ENCODE data around the gene YAF2.

Gene YAF2

GRCh38 chr12:42273706-42274105, 35.7 kb upstream of the YAF2 start:
- H3K9me3 ChIP-seq (ENCODE audit: low read length): no peaks in the 10 kb centered on the region
- H3K4me3 ChIP-seq (ENCODE audit: low read depth, low read length, poor library complexity, severe bottlenecking): no peak overlapping the region
- H3K36me3 ChIP-seq (ENCODE audit: insufficient read depth, low read length): no peaks in the 10 kb centered on the region
- H3K4me1 ChIP-seq (ENCODE audit: insufficient read depth, low read length, severe bottlenecking): no peaks in the 10 kb centered on the region
- no peak overlapping the region for H3K9ac ChIP-seq (ENCODE audit: low read length)
- no peak for TF ChIP-seq CTCF (IDR thresholded peaks at IDR 0.05; ENCODE audit: low read length)
- no peak for TF ChIP-seq EZH2 (IDR thresholded peaks at IDR 0.05; ENCODE audit: borderline replicate concordance, low read length)
- no peak overlapping the region for H2AFZ ChIP-seq (ENCODE audit: low read length)
- H3K9me2 ChIP-seq (ENCODE audit: low read depth, low read length): no peaks in the 10 kb centered on the region
- no peak overlapping the region for H3K4me2 ChIP-seq (ENCODE audit: low read length)
- no peaks in the 10 kb centered on the region for H3K27me3 ChIP-seq (ENCODE audit: insufficient read depth, low read length)
- H3F3A ChIP-seq (ENCODE audit: insufficient read depth, low read length): no peaks in the 10 kb centered on the region
- no peaks in the 10 kb centered on the region for H4K20me1 ChIP-seq (ENCODE audit: insufficient read depth, low read length)
- H3K79me2 ChIP-seq (ENCODE audit: insufficient read depth, low read length): no peaks in the 10 kb centered on the region
- H3K27ac ChIP-seq (ENCODE audit: low read depth, low read length, poor library complexity, severe bottlenecking): no peak overlapping the region

GRCh38 chr12:42270596-42270995, 32.5 kb upstream of the YAF2 start:
- Histone ChIP-seq H3K9ac (ENCODE audit: low read length) (no peak overlapping the region), H3K4me3 (ENCODE audit: low read depth, low read length, poor library complexity, severe bottlenecking) (no peak overlapping the region), H3K9me2 (ENCODE audit: low read depth, low read length) (no peaks in the 10 kb centered on the region), H3K4me1 (ENCODE audit: insufficient read depth, low read length, severe bottlenecking) (no peaks in the 10 kb centered on the region), H4K20me1 (ENCODE audit: insufficient read depth, low read length) (no peaks in the 10 kb centered on the region), H3K27ac (ENCODE audit: low read depth, low read length, poor library complexity, severe bottlenecking) (no peak overlapping the region), H3K4me2 (ENCODE audit: low read length) (no peak overlapping the region), H2AFZ (ENCODE audit: low read length) (no peak overlapping the region), H3K27me3 (ENCODE audit: insufficient read depth, low read length) (no peaks in the 10 kb centered on the region), H3F3A (ENCODE audit: insufficient read depth, low read length) (no peaks in the 10 kb centered on the region), H3K79me2 (ENCODE audit: insufficient read depth, low read length) (no peaks in the 10 kb centered on the region), H3K9me3 (ENCODE audit: low read length) (no peaks in the 10 kb centered on the region), H3K36me3 (ENCODE audit: insufficient read depth, low read length) (no peaks in the 10 kb centered on the region)
- TF ChIP-seq CTCF (IDR thresholded peaks at IDR 0.05; ENCODE audit: low read length) (no peak), EZH2 (IDR thresholded peaks at IDR 0.05; ENCODE audit: borderline replicate concordance, low read length) (no peak)

GRCh38 chr12:42267413-42268190, 29.6 kb upstream of the YAF2 start:
- no peak overlapping the region for H3K27ac ChIP-seq (ENCODE audit: low read depth, low read length, poor library complexity, severe bottlenecking)
- H3K4me3 ChIP-seq (ENCODE audit: low read depth, low read length, poor library complexity, severe bottlenecking): no peak overlapping the region
- no peaks in the 10 kb centered on the region for H3F3A ChIP-seq (ENCODE audit: insufficient read depth, low read length)
- H3K27me3 ChIP-seq (ENCODE audit: insufficient read depth, low read length): no peaks in the 10 kb centered on the region
- TF ChIP-seq CTCF (IDR thresholded peaks at IDR 0.05; ENCODE audit: low read length): no peak
- no peak for TF ChIP-seq EZH2 (IDR thresholded peaks at IDR 0.05; ENCODE audit: borderline replicate concordance, low read length)
- H3K9me3 ChIP-seq (ENCODE audit: low read length): no peaks in the 10 kb centered on the region
- no peak overlapping the region for H3K9ac ChIP-seq (ENCODE audit: low read length)
- H3K4me2 ChIP-seq (ENCODE audit: low read length): no peak overlapping the region
- no peaks in the 10 kb centered on the region for H3K79me2 ChIP-seq (ENCODE audit: insufficient read depth, low read length)
- H4K20me1 ChIP-seq (ENCODE audit: insufficient read depth, low read length): no peaks in the 10 kb centered on the region
- H3K4me1 ChIP-seq (ENCODE audit: insufficient read depth, low read length, severe bottlenecking): no peaks in the 10 kb centered on the region
- no peaks in the 10 kb centered on the region for H3K9me2 ChIP-seq (ENCODE audit: low read depth, low read length)
- H3K36me3 ChIP-seq (ENCODE audit: insufficient read depth, low read length): no peaks in the 10 kb centered on the region
- H2AFZ ChIP-seq (ENCODE audit: low read length): no peak overlapping the region

Data from OCI-LY1 (cell line).